Neuronal stem cell (in vitro differentiated cells): ENCODE data around the gene GLRA3.

Experiments
- DNase-seq: peaks from one replicate; pipeline ENCODE4 v3.0.0-alpha.2; 2013; ENCODE audit warnings: low spot score
- H2AFZ ChIP-seq: one replicate; pipeline ENCODE4 v1.6.1; 2013; ENCODE audit warnings: mild to moderate bottlenecking, low read length, inconsistent platforms
- H2AK5ac ChIP-seq: 2 replicates; pipeline ENCODE4 v1.6.1; 2013; ENCODE audit warnings: low read depth, mild to moderate bottlenecking, inconsistent platforms, low read length, moderate library complexity, mixed read lengths
- H2BK120ac ChIP-seq: 2 replicates; pipeline ENCODE4 v1.6.1; 2013; ENCODE audit warnings: low read depth, mild to moderate bottlenecking, inconsistent platforms, low read length, moderate library complexity, mixed read lengths
- H2BK12ac ChIP-seq: one replicate; pipeline ENCODE4 v1.6.1; 2013; ENCODE audit warnings: low read length, inconsistent platforms
- H2BK15ac ChIP-seq: 2 replicates; pipeline ENCODE4 v1.6.1; 2013; ENCODE audit warnings: mild to moderate bottlenecking, low read length, inconsistent platforms, mixed read lengths
- H2BK5ac ChIP-seq: one replicate; pipeline ENCODE4 v1.6.1; 2013; ENCODE audit warnings: inconsistent platforms, mild to moderate bottlenecking, low read length, moderate library complexity
- H3K14ac ChIP-seq: one replicate; pipeline ENCODE4 v1.6.1; 2013; ENCODE audit warnings: low read length, inconsistent platforms
- H3K18ac ChIP-seq: 2 replicates; pipeline ENCODE4 v1.6.1; 2013; ENCODE audit warnings: low read length, inconsistent platforms
- H3K23ac ChIP-seq: 2 replicates; pipeline ENCODE4 v1.6.1; 2013; ENCODE audit warnings: low read depth, mild to moderate bottlenecking, mixed read lengths, low read length, inconsistent platforms; ENCODE audit not compliant: poor library complexity
- H3K27ac ChIP-seq: replicated peaks from 3 replicates; pipeline ENCODE4 v1.5.1; 2013; ENCODE audit warnings: low read length, inconsistent platforms
- H3K27me3 ChIP-seq, 3 experiments: 2 replicates each; pipeline ENCODE4 v1.6.1; 2013; ENCODE audit warnings: low read length in 3 of 3, mild to moderate bottlenecking in 2 of 3, inconsistent platforms in 1 of 3, low read depth in 1 of 3, mixed read lengths in 1 of 3, moderate library complexity in 1 of 3; ENCODE audit not compliant: control insufficient read depth in 3 of 3, insufficient read depth in 3 of 3
- H3K36me3 ChIP-seq, 2 donors: replicated peaks in 1 of 2; 2 replicates each; pipeline ENCODE4 v1.6.1; 2013; ENCODE audit warnings: low read length in 2 of 2; ENCODE audit not compliant: control insufficient read depth in 2 of 2, insufficient read depth in 2 of 2
- H3K4ac ChIP-seq: 2 replicates; pipeline ENCODE4 v1.6.1; 2013; ENCODE audit warnings: inconsistent platforms, mild to moderate bottlenecking, low read length, moderate library complexity
- H3K4me1 ChIP-seq, 2 donors: 1 replicate in 1 of 2; 2 replicates in 1 of 2; pipeline ENCODE4 v1.6.1; 2013; ENCODE audit warnings: low read length in 2 of 2, low read depth in 1 of 2; ENCODE audit not compliant: control insufficient read depth in 2 of 2, insufficient read depth in 1 of 2
- H3K4me2 ChIP-seq: one replicate; pipeline ENCODE4 v1.6.1; 2013; ENCODE audit warnings: mild to moderate bottlenecking, low read length, inconsistent platforms; ENCODE audit not compliant: insufficient read depth, poor library complexity, severe bottlenecking
- H3K4me3 ChIP-seq, 2 donors: 2 replicates each; pipeline ENCODE4 v1.5.1; 2013; ENCODE audit warnings: low read length in 2 of 2, mild to moderate bottlenecking in 2 of 2, inconsistent platforms in 1 of 2, moderate library complexity in 1 of 2
- H3K79me1 ChIP-seq: one replicate; pipeline ENCODE4 v1.6.1; 2013; ENCODE audit warnings: low read depth, mild to moderate bottlenecking, inconsistent platforms, low read length, moderate library complexity
- H3K9ac ChIP-seq: one replicate; pipeline ENCODE4 v1.6.1; 2013; ENCODE audit warnings: mild to moderate bottlenecking, low read depth, low read length, inconsistent platforms; ENCODE audit not compliant: poor library complexity
- H3K9me3 ChIP-seq, 2 donors: replicated peaks in 1 of 2; 2 replicates each; pipeline versions ENCODE3 to v1.6.1; 2013; ENCODE audit warnings: low read length in 2 of 2, mild to moderate bottlenecking in 2 of 2, inconsistent platforms in 1 of 2, low read depth in 1 of 2, mixed read lengths in 1 of 2, moderate library complexity in 1 of 2; ENCODE audit not compliant: control insufficient read depth in 2 of 2, insufficient read depth in 1 of 2
- H4K8ac ChIP-seq: one replicate; pipeline ENCODE4 v1.6.1; 2013; ENCODE audit warnings: low read depth, mild to moderate bottlenecking, inconsistent platforms, low read length, moderate library complexity
- H4K91ac ChIP-seq: one replicate; pipeline ENCODE4 v1.6.1; 2013; ENCODE audit warnings: low read length, low read depth, mild to moderate bottlenecking, inconsistent platforms; ENCODE audit not compliant: poor library complexity
- WGBS, 2 donors: extraction: QIAGEN DNeasy Blood & Tissue Kit; methylation state at CpG; one replicate each; pipeline ENCODE4 v1.1.7; 2013; ENCODE audit warnings: missing lambda C conversion rate in 2 of 2, mixed read lengths in 1 of 2; ENCODE audit not compliant: insufficient read length in 2 of 2, insufficient replicate concordance in 1 of 2; ENCODE audit errors: extremely low coverage in 2 of 2; 5-methylcytosine and 5-hydroxymethylcytosine counted together

The GLRA3 gene

GRCh38 chr4:174815282-174815681 is 13.8 kb downstream of the GLRA3 start:
- Histone ChIP-seq H2AFZ (no peak overlapping the region), H3K14ac (no peak overlapping the region), H4K8ac (no peak overlapping the region), H3K4me3 (no peak overlapping the region), H3K18ac (no peak overlapping the region), H3K27me3 (no peaks in the 10 kb centered on the region), H2AK5ac (no peak overlapping the region), H3K79me1 (no peaks in the 10 kb centered on the region), H3K9ac (no peak overlapping the region), H2BK15ac (no peak overlapping the region), H3K23ac (no peak overlapping the region), H3K9me3 (peaks cover 0 to 6% of the 10 kb centered on the region in 2 donors), H3K27ac (no peak overlapping the region), H4K91ac (no peak overlapping the region), H3K36me3 (no peaks in the 10 kb centered on the region), H2BK120ac (no peak overlapping the region), H2BK5ac (no peak overlapping the region), H2BK12ac (no peak overlapping the region), H3K4ac (no peak overlapping the region), H3K4me2 (no peak overlapping the region), H3K4me1 (peaks cover 0 to 2% of the 10 kb centered on the region in 2 donors)
- WGBS, 2 donors = no CpG with 5 or more reads among the region's 3 CpGs
- DNase-seq = no peak

DNA sequence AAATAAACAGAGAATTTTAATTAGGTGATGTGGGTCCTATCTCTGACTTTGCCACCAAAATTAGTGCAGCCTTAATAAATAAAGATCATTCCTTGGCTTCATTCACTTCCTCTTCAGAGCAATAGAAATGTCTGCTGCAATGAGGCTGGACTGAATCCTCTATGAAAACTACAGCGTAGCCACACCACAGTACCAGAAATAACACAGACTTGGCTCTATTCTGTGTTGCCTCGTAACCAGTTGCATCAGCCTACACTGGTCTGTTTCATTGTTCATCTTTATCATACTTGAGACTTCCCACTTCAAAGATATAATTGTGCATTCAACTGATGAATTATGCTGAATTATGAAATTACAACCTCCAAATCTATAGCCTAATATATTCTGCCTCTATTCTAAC is 15.8 kb downstream of the GLRA3 start:
- DNase-seq = no peak
- Histone ChIP-seq H3K79me1 (no peaks in the 10 kb centered on the region), H3K4ac (no peak overlapping the region), H4K8ac (no peak overlapping the region), H2AK5ac (no peak overlapping the region), H3K27ac (no peak overlapping the region), H3K36me3 (no peaks in the 10 kb centered on the region), H2BK12ac (no peak overlapping the region), H3K4me1 (peaks cover 0 to 2% of the 10 kb centered on the region in 2 donors), H2BK120ac (no peak overlapping the region), H3K4me2 (no peak overlapping the region), H2BK5ac (no peak overlapping the region), H3K9me3 (peaks cover 0 to 6% of the 10 kb centered on the region in 2 donors), H2AFZ (no peak overlapping the region), H2BK15ac (no peak overlapping the region), H3K9ac (no peak overlapping the region), H3K14ac (no peak overlapping the region), H3K4me3 (no peak overlapping the region), H3K18ac (no peak overlapping the region), H3K23ac (no peak overlapping the region), H3K27me3 (no peaks in the 10 kb centered on the region), H4K91ac (no peak overlapping the region)
- no CpG with 5 or more reads among the region's 2 CpGs for WGBS, 2 donors

GRCh38 chr4:174810834-174811233 is 18.2 kb downstream of the GLRA3 start:
- DNase-seq = no peak
- no peak overlapping the region for H2BK5ac ChIP-seq
- H3K14ac ChIP-seq = no peak overlapping the region
- H3K18ac ChIP-seq = no peak overlapping the region
- no peak overlapping the region for H3K27ac ChIP-seq
- no peak overlapping the region for H2AFZ ChIP-seq
- no peaks in the 10 kb centered on the region for H3K27me3 ChIP-seq
- H3K9ac ChIP-seq = no peak overlapping the region
- H2BK15ac ChIP-seq = no peak overlapping the region
- H3K4ac ChIP-seq = no peak overlapping the region
- H2AK5ac ChIP-seq = no peak overlapping the region
- H2BK12ac ChIP-seq = no peak overlapping the region
- no peak overlapping the region for H2BK120ac ChIP-seq
- H3K4me1 ChIP-seq = peaks cover 0 to 2% of the 10 kb centered on the region in 2 donors
- no peaks in the 10 kb centered on the region for H3K79me1 ChIP-seq
- H3K36me3 ChIP-seq = no peaks in the 10 kb centered on the region
- no peak overlapping the region for H3K4me2 ChIP-seq
- H3K23ac ChIP-seq = no peak overlapping the region
- peaks cover 0 to 6% of the 10 kb centered on the region in 2 donors for H3K9me3 ChIP-seq
- no CpG with 5 or more reads among the region's 2 CpGs for WGBS, 2 donors
- H3K4me3 ChIP-seq = no peak overlapping the region
- no peak overlapping the region for H4K8ac ChIP-seq
- H4K91ac ChIP-seq = no peak overlapping the region

GRCh38 chr4:174808836-174809235 is 20.2 kb downstream of the GLRA3 start:
- no peak overlapping the region for H2AK5ac ChIP-seq
- H2BK15ac ChIP-seq = no peak overlapping the region
- no peaks in the 10 kb centered on the region for H3K9me3 ChIP-seq
- 100% methylated on average over 1 of the region's 5 CpGs for WGBS, 2 donors
- no peaks in the 10 kb centered on the region for H3K79me1 ChIP-seq
- H3K4ac ChIP-seq = no peak overlapping the region
- H3K14ac ChIP-seq = no peak overlapping the region
- H3K18ac ChIP-seq = no peak overlapping the region
- no peak overlapping the region for H3K23ac ChIP-seq
- no peak overlapping the region for H3K9ac ChIP-seq
- H4K8ac ChIP-seq = no peak overlapping the region
- no peaks in the 10 kb centered on the region for H3K36me3 ChIP-seq
- no peak overlapping the region for H2BK120ac ChIP-seq
- no peak overlapping the region for H2BK12ac ChIP-seq
- DNase-seq = no peak
- no peak overlapping the region for H3K4me3 ChIP-seq
- H3K4me2 ChIP-seq = no peak overlapping the region
- peaks cover 0 to 2% of the 10 kb centered on the region in 2 donors for H3K4me1 ChIP-seq
- H2AFZ ChIP-seq = no peak overlapping the region
- H3K27me3 ChIP-seq = no peaks in the 10 kb centered on the region
- no peak overlapping the region for H3K27ac ChIP-seq
- H2BK5ac ChIP-seq = no peak overlapping the region
- H4K91ac ChIP-seq = no peak overlapping the region
